NCI-H82 treated with DMSO at 0.1 percent for 48 hours (cell line): ENCODE measurements around the gene P2RX5.

Experiments used
- DNase-seq: peaks from one replicate; lab custom pipeline; 2025; ENCODE audit not compliant: unreplicated experiment; lab: John Stamatoyannopoulos, UW

The P2RX5 gene

GRCh38 chr17:3657874-3658783, 37.8 kb downstream of the P2RX5 start:
- no peak for DNase-seq

- no peak for DNase-seq
Observed at GRCh38 chr17:3657588-3657869, 38.4 kb downstream of the P2RX5 start.

GRCh38 chr17:3656755-3657587, 39.0 kb downstream of the P2RX5 start:
- DNase-seq = no peak

GRCh38 chr17:3656353-3656752, 39.6 kb downstream of the P2RX5 start:
- no peak for DNase-seq

GRCh38 chr17:3655766-3656165, 40.2 kb downstream of the P2RX5 start:
- DNase-seq = no peak

DNA sequence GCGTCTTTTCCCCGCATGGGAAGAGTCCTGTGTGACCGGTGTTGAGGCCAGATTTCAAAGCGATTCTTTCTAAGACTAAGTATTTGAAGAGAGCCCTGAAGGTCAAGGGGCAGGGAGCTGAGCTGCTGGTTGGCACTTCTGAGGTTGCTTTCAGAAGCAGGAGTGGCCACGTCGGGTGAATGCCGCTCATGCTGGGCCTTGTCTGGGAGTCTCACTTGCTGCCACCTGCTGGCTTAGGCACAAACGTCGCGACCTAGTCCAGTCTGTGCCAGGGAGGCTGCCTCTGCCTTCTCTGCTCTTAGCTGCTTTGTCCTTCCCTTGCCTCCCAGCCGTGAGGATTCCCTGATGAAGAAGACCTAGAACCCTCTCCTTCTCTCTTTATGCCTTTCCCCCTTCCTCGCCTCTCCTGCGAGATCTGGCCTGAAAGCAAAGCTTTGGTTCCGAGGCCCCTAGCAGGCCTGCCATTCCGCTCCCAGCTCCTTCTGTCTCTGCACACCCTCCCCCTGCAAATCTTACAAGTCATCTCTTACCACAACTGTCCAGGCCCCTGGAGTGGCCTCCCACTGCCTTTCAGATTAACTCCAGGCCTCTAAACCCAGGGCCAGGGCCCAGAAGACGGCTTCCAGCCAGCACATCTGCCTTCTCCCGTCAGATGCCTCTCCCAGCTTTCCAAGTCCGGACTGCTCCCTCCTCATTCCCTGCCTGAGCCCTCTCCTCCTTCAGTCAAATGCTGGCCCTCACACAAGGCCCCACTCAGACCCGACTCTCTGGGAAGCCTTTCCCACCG, 48.0 kb downstream of the P2RX5 start:
- no peak for DNase-seq

DNA sequence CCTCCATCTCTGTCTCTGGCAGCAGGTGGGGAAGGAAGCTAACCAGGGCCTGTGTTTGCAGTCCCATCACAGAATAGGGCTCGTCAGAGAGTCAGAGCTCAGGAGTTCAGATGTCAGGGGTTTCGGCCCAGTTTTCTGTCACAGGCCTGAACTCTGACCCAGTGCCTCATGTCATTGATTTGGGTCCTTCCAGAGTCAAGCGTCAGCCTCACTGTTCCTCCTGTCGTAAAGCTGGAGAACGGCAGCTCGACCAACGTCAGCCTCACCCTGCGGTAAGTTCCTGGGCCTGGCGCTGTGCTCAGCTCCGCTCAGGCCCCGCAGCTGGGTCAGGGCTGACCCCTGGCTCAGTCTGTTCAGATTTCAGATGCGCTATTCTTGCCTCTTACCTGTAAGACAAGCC, 48.7 kb downstream of the P2RX5 start:
- DNase-seq = no peak

DNA sequence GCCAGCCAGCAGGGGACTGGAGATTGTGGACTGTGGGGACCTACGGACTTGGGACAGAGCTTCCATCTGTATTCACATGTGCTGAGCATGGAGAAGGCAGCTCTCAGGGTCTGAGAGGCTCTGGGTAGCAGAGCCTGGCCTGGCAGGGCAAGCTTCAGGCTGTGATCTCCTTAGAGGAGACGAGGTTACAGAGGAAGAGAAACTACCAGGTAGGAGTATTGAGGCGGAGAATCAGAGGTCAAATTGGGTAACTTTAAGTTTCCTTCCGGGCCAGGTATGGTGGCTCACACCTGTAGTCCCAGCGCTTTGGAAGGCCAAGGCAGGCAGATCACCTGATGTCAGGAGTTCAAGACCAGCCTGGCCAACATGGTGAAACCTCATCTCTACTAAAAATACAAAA, 50.6 kb downstream of the P2RX5 start:
- DNase-seq = no peak

DNA sequence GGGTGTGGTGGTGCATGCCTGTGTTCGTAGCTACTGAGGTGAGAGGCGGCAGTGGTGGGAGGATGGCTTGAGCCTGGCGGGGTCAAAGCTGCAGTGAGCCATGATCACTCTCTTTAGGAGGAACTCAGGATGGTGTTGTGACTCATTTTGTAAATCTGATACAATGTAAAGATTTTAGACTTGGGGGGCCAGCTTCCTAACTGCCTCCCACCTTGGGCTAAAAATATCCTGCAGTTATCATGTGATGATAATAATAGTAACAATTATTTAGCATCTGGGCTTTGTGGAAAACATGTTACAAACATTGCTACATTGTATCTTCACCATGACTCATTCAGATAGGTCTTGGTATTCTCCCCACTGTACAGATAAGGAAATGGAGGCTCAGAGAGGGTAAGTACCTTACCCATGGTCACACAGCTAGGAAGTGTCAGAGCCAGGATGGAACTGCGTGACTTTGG, 52.0 kb downstream of the P2RX5 start:
- no peak for DNase-seq

DNA sequence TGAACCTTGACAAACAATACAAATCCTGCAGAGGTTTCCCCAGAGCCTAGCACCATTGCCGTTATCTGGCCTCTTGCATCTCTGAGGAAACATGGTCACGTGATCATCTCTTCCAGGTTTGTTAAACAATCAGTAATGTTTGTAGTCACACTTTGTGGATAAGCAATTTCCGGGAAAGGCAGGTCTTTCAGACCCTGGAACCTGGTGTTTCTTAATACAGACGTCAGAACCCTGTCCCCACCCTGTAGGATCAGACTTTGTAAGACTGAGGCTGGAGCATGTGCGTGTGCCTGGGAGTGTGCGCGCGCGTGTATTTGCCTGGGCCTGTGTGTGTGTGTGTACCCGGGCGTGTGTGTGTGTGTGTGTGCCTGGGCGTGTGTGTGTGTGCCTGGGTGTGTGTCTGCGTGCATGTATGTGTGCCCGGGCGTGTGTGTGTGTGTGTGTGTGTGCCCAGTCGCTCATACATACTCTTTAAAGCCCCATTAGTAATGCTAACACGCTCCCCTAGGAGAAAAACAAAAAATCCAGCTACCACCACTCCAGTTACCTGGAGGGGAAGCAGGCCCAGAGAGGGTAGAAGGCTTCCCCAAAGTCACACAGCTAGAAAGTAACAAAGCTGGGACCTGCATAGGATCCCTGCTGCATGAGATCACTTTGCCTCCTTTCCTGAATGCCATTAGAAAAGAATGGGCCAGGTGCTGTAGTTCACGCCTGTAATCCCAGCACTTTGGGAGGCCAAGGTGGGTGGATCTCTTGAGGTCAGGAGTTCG, 54.1 kb downstream of the P2RX5 start:
- no peak for DNase-seq

GRCh38 chr17:3641014-3641413, 54.9 kb downstream of the P2RX5 start:
- DNase-seq = no peak

GRCh38 chr17:3639981-3640596, 55.9 kb downstream of the P2RX5 start:
- no peak for DNase-seq

GRCh38 chr17:3636908-3637373, 59.0 kb downstream of the P2RX5 start:
- DNase-seq = no peak

DNA sequence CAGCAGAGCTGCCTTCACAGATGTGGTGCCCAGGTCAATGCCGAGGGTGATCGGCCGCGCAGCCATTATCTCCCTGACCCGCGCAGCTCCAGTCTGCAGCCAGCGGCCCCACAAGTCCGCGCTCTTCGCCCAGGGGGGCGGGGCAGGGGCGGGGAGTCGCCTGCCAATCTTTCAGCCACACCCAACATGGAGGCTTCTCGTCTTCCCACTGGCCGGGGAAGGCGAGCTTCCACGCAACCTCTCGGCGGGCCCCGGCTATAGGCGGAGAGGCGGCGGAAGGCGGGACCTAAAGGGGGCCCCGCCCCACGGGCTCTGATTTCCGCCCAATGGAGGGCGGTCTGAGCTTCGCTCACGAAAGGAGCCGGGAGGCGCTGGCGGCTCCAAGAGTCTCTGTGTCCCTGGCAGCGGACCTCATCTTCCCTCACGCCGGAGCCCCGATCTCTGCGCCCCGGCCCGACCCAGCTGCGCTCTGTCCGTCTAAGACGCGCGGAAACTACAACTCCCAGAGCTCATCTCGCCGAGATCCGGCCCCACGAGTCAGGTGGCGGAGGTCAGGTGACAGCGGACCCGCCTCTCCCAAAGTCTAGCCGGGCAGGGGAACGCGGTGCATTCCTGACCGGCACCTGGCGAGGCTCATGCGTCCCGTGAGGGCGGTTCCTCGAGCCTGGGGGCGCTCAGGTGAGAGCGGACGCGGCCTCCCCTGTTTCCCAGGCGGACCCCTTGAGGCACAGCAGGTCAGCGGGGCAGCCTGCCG, 59.6 kb downstream of the P2RX5 start, which contains the start of the genes CTNS and SHPK:
Gene CTNS (plus strand): TSS at position 607 of the 754 bp plus-strand sequence. CDS start 3,447 bp downstream, outside the sequence.
Gene SHPK (minus strand): TSS at position 97 of the 754 bp plus-strand sequence. CDS start 31 bp downstream, at position 66.
- DNase-seq = peak; percentile 95

- DNase-seq = peak; percentile 11
Observed at GRCh38 chr17:3635474-3636153, 60.3 kb downstream of the P2RX5 start.

GRCh38 chr17:3632287-3632686, 63.7 kb downstream of the P2RX5 start:
- no peak for DNase-seq

DNA sequence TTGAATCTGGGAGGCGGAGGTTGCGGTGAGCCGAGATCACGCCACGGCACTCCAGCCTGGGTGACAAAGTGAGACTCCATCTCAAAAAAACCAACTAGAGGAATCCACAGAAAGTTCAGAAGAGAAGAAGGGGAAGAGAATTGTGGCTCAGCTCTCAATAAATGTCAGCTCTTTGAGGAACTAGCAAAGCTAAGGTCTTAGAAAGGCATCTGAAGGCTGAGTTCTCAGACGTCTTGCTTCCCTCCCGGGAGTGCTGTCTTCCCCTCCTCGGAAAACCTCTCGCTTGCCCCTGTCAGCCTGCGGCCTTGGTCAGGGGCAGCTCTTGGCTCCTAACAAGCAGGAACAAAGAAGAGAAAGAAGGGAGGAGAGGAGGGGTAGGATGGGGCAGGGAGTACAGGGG, 65.2 kb downstream of the P2RX5 start:
- DNase-seq = no peak

- DNase-seq = no peak
Observed at GRCh38 chr17:3627769-3628167, 68.2 kb downstream of the P2RX5 start.
